PC-3 (cell line): ENCODE results near the gene PLCL1. TPM values are rescaled to one million over a fixed set of nuclear protein-coding genes. Genes with fewer than 3 reads are reported as not detected.

Experiments
- ATAC-seq: fragments of 200-7000 bp; cut with Tn5 transposase; 2 replicates; pipeline ENCODE4 v1.9.1; 2020; ENCODE audit warnings: mild to moderate bottlenecking, moderate library complexity
- BruUV-seq: library from RNA; stranded (reverse); fragments of 400-500 nt; replicated peaks from 2 replicates; lab custom pipeline; 2021; lab: Mats Ljungman, UMichigan
- CTCF ChIA-PET: fragments of 300-600 bp; sonication (Branson Sonifier 250); formaldehyde crosslinking; loops from one replicate; lab custom pipeline; 2022; ENCODE audit warnings: antibody characterized with exemption; lab: Charles Lee
- POLR2A ChIA-PET: fragments of 300-600 bp; sonication (Branson Sonifier 250); formaldehyde crosslinking; loops from one replicate; lab custom pipeline; 2022; ENCODE audit warnings: antibody characterized with exemption; ENCODE audit not compliant: unreplicated experiment; lab: Charles Lee
- DNase-seq: peaks from one replicate; pipeline ENCODE4 v3.0.0-alpha.2; 2015
- H2AFZ ChIP-seq: fragments of 300-600 bp; sonication (generic); 2 replicates; pipeline ENCODE4 v1.6.0; 2016; ENCODE audit warnings: antibody characterized with exemption, low read length
- H3F3A ChIP-seq: fragments of 300-600 bp; sonication (generic); one replicate; pipeline ENCODE4 v1.6.0; 2017; ENCODE audit warnings: antibody characterized with exemption, low read length, control low read depth, mild to moderate bottlenecking; ENCODE audit not compliant: unreplicated experiment
- H3K27ac ChIP-seq: fragments of 300-600 bp; sonication (generic); 2 replicates; pipeline ENCODE4 v1.5.1; 2016; ENCODE audit warnings: mild to moderate bottlenecking, low read length
- H3K27me3 ChIP-seq: fragments of 300-600 bp; sonication (generic); 2 replicates; pipeline ENCODE4 v1.6.1; 2016; ENCODE audit warnings: low read length, mixed read lengths
- H3K36me3 ChIP-seq: fragments of 300-600 bp; sonication (generic); 2 replicates; pipeline ENCODE4 v1.6.1; 2016; ENCODE audit warnings: low read depth, mixed run types, low read length, mixed read lengths
- H3K4me1 ChIP-seq: fragments of 300-600 bp; sonication (generic); 2 replicates; pipeline ENCODE4 v1.5.1; 2016; ENCODE audit warnings: low read length; ENCODE audit not compliant: insufficient read depth
- H3K4me2 ChIP-seq: fragments of 300-600 bp; sonication (generic); 2 replicates; pipeline ENCODE4 v1.6.0; 2016; ENCODE audit warnings: low read length
- H3K4me3 ChIP-seq: fragments of 300-600 bp; sonication (generic); 2 replicates; pipeline ENCODE4 v1.5.1; 2016; ENCODE audit warnings: mild to moderate bottlenecking, low read length, mixed read lengths
- H3K79me2 ChIP-seq: fragments of 300-600 bp; sonication (generic); 2 replicates; pipeline ENCODE4 v1.6.1; 2017; ENCODE audit warnings: low read length, mixed read lengths
- H3K9ac ChIP-seq: fragments of 300-600 bp; sonication (generic); 2 replicates; pipeline ENCODE4 v1.6.0; 2016; ENCODE audit warnings: mild to moderate bottlenecking, low read length
- H3K9me2 ChIP-seq: fragments of 300-600 bp; sonication (generic); replicated peaks from 2 replicates; pipeline ENCODE4 v1.6.1; 2016; ENCODE audit warnings: mixed run types, low read length, mixed read lengths
- H3K9me3 ChIP-seq: fragments of 300-600 bp; sonication (generic); 2 replicates; pipeline ENCODE4 v1.6.1; 2016; ENCODE audit warnings: low read length, mixed read lengths
- H4K20me1 ChIP-seq: fragments of 300-600 bp; sonication (generic); 2 replicates; pipeline ENCODE4 v1.6.1; 2016; ENCODE audit warnings: low read length, mixed read lengths
- CTCF ChIP-seq: fragments of 300-600 bp; sonication (generic); conservative IDR thresholded peaks from 2 replicates; pipeline ENCODE4 v1.5.1; 2017; ENCODE audit warnings: antibody characterized with exemption, low read depth, mild to moderate bottlenecking, low read length
- EZH2 ChIP-seq: fragments of 300-600 bp; sonication (generic); IDR thresholded peaks from one replicate; pipeline ENCODE4 v1.6.1; 2017; ENCODE audit warnings: antibody characterized with exemption, mild to moderate bottlenecking, low read length; ENCODE audit not compliant: unreplicated experiment
- EZH2phosphoT487 ChIP-seq: fragments of 300-600 bp; sonication (generic); IDR thresholded peaks from 2 replicates; pipeline ENCODE4 v1.6.1; 2018; ENCODE audit warnings: mild to moderate bottlenecking, antibody characterized with exemption, low read length, borderline replicate concordance
- intact Hi-C: fragments of 100-400 bp; cut with micrococcal nuclease; formaldehyde crosslinking; loops from 2 replicates; pipeline ENCODE4 v1.9.0; 2023
- total RNA-seq: library from RNA; depleted of rRNA; stranded (reverse); fragments of >200 nt; gene quantifications from 2 replicates; pipeline ENCODE4 v1.2.3, GENCODE V29; 2014

The PLCL1 gene
- total RNA-seq, 1 experiment from 2014 or later, result not detected

GRCh38 chr2:197927994-197928393 is 123.6 kb downstream of the PLCL1 start:
- ChIA-PET CTCF (no interaction called here), POLR2A (no interaction called here)
- Histone ChIP-seq H3F3A (no peaks in the 10 kb centered on the region), H3K27me3 (no peaks in the 10 kb centered on the region), H3K27ac (no peak overlapping the region), H3K36me3 (no peaks in the 10 kb centered on the region), H2AFZ (no peak overlapping the region), H3K4me3 (no peak overlapping the region), H3K9ac (no peak overlapping the region), H3K9me2 (no peaks in the 10 kb centered on the region), H4K20me1 (no peaks in the 10 kb centered on the region), H3K79me2 (no peaks in the 10 kb centered on the region), H3K9me3 (no peaks in the 10 kb centered on the region), H3K4me2 (no peak overlapping the region), H3K4me1 (no peaks in the 10 kb centered on the region)
- no peak for DNase-seq
- no peak for ATAC-seq
- no peak for TF ChIP-seq EZH2
- TF ChIP-seq EZH2phosphoT487, result no peak
- TF ChIP-seq CTCF, result no peak
- intact Hi-C loops, result no loop called here
- BruUV-seq, result no TSS peak

GRCh38 chr2:197929008-197929885 is 124.9 kb downstream of the PLCL1 start:
- intact Hi-C loops, result no loop called here
- CTCF ChIA-PET, result no interaction called here

More at GRCh38 chr2:197929008-197929885, 124.9 kb downstream of the PLCL1 start:
- no peaks in the 10 kb centered on the region for H3K9me2 ChIP-seq
- POLR2A ChIA-PET, result no interaction called here
- H3K27ac ChIP-seq, result no peak overlapping the region
- H3K79me2 ChIP-seq, result no peaks in the 10 kb centered on the region
- TF ChIP-seq EZH2phosphoT487 (no peak), CTCF (no peak), EZH2 (no peak)
- H4K20me1 ChIP-seq, result no peaks in the 10 kb centered on the region
- DNase-seq, result no peak
- no peaks in the 10 kb centered on the region for H3K4me1 ChIP-seq
- H3K9ac ChIP-seq, result no peak overlapping the region
- H3K4me2 ChIP-seq, result no peak overlapping the region
- H3K36me3 ChIP-seq, result no peaks in the 10 kb centered on the region
- no peaks in the 10 kb centered on the region for H3F3A ChIP-seq
- BruUV-seq, result no TSS peak
- H2AFZ ChIP-seq, result no peak overlapping the region
- no peak overlapping the region for H3K4me3 ChIP-seq
- no peak for ATAC-seq
- H3K27me3 ChIP-seq, result no peaks in the 10 kb centered on the region
- no peaks in the 10 kb centered on the region for H3K9me3 ChIP-seq
